H9 (cell line): Measurements from ENCODE around the gene IFT172. TPM values are rescaled to one million over a fixed set of nuclear protein-coding genes. Genes with fewer than 3 reads are reported as not detected.

Experiments
- DNase-seq: peaks from one replicate; pipeline ENCODE4 v3.0.0-alpha.2; 2017
- H2AFZ ChIP-seq: one replicate; pipeline ENCODE4 v1.6.1; 2013; ENCODE audit warnings: mild to moderate bottlenecking, low read length, control low read depth, moderate library complexity
- H2AK5ac ChIP-seq: 2 replicates; pipeline ENCODE4 v1.6.1; 2013; ENCODE audit warnings: low read length, control low read depth, mixed read lengths; ENCODE audit not compliant: insufficient read length
- H2BK120ac ChIP-seq: one replicate; pipeline ENCODE4 v1.6.1; 2013; ENCODE audit warnings: low read depth, mild to moderate bottlenecking, low read length, control low read depth, inconsistent platforms; ENCODE audit not compliant: poor library complexity, severe bottlenecking
- H2BK12ac ChIP-seq: 2 replicates; pipeline ENCODE4 v1.6.1; 2013; ENCODE audit warnings: low read length, control low read depth, mixed read lengths, low read depth; ENCODE audit not compliant: insufficient read length
- H2BK15ac ChIP-seq: 2 replicates; pipeline ENCODE4 v1.6.1; 2013; ENCODE audit warnings: low read depth, low read length, control low read depth
- H2BK20ac ChIP-seq: one replicate; pipeline ENCODE4 v1.6.1; 2013; ENCODE audit warnings: low read depth, mild to moderate bottlenecking, low read length, control low read depth, inconsistent platforms; ENCODE audit not compliant: poor library complexity, severe bottlenecking
- H2BK5ac ChIP-seq: 2 replicates; pipeline ENCODE4 v1.6.1; 2013; ENCODE audit warnings: low read length, control low read depth, mixed read lengths; ENCODE audit not compliant: insufficient read length
- H3K14ac ChIP-seq: 2 replicates; pipeline ENCODE4 v1.6.1; 2013; ENCODE audit warnings: low read length, control low read depth; ENCODE audit not compliant: insufficient read depth
- H3K18ac ChIP-seq: 2 replicates; pipeline ENCODE4 v1.6.1; 2013; ENCODE audit warnings: low read depth, mild to moderate bottlenecking, mixed read lengths, low read length, control low read depth; ENCODE audit not compliant: insufficient read length
- H3K23ac ChIP-seq: 2 replicates; pipeline ENCODE4 v1.6.1; 2013; ENCODE audit warnings: low read length, control low read depth, mixed read lengths, low read depth; ENCODE audit not compliant: insufficient read length
- H3K23me2 ChIP-seq: 2 replicates; pipeline ENCODE4 v1.6.1; 2013; ENCODE audit warnings: low read depth, mild to moderate bottlenecking, mixed read lengths, low read length, control low read depth; ENCODE audit not compliant: insufficient read length, poor library complexity, severe bottlenecking
- H3K27ac ChIP-seq: 2 replicates; pipeline ENCODE4 v1.5.1; 2013; ENCODE audit warnings: low read length, control low read depth, mixed read lengths, low read depth; ENCODE audit not compliant: insufficient read length
- H3K27me3 ChIP-seq: 2 replicates; pipeline ENCODE4 v1.6.1; 2013; ENCODE audit warnings: low read length, control low read depth, inconsistent platforms; ENCODE audit not compliant: insufficient read depth
- H3K4ac ChIP-seq: 2 replicates; pipeline ENCODE4 v1.6.1; 2013; ENCODE audit warnings: low read depth, mild to moderate bottlenecking, control low read depth, inconsistent platforms, low read length, moderate library complexity
- H3K4me1 ChIP-seq: 2 replicates; pipeline ENCODE4 v1.6.1; 2013; ENCODE audit warnings: low read length, control low read depth, inconsistent platforms; ENCODE audit not compliant: insufficient read depth
- H3K4me2 ChIP-seq: 2 replicates; pipeline ENCODE4 v1.6.1; 2013; ENCODE audit warnings: low read length, control low read depth, mixed read lengths; ENCODE audit not compliant: insufficient read length, insufficient read depth
- H3K56ac ChIP-seq: 2 replicates; pipeline ENCODE4 v1.6.1; 2013; ENCODE audit warnings: low read depth, mild to moderate bottlenecking, mixed read lengths, low read length, control low read depth; ENCODE audit not compliant: insufficient read length
- H3K79me1 ChIP-seq: 2 replicates; pipeline ENCODE4 v1.6.1; 2013; ENCODE audit warnings: low read depth, mild to moderate bottlenecking, moderate library complexity, low read length, control low read depth, inconsistent platforms; ENCODE audit not compliant: insufficient read depth, poor library complexity, severe bottlenecking
- H3K79me2 ChIP-seq: 2 replicates; pipeline ENCODE4 v1.6.1; 2013; ENCODE audit warnings: low read length, control low read depth, inconsistent platforms; ENCODE audit not compliant: insufficient read depth
- H3K9ac ChIP-seq: 2 replicates; pipeline ENCODE4 v1.6.1; 2013; ENCODE audit warnings: low read length, control low read depth, mixed read lengths; ENCODE audit not compliant: insufficient read length; ENCODE audit errors: extremely low read depth
- H3K9me3 ChIP-seq: one replicate; pipeline ENCODE4 v1.6.1; 2013; ENCODE audit warnings: low read depth, low read length, inconsistent platforms; ENCODE audit not compliant: control insufficient read depth
- H3T11ph ChIP-seq: one replicate; pipeline ENCODE4 v1.6.1; 2013; ENCODE audit warnings: mild to moderate bottlenecking, low read length, control low read depth, inconsistent platforms
- H4K20me1 ChIP-seq: one replicate; pipeline ENCODE4 v1.6.1; 2013; ENCODE audit not compliant: control insufficient read depth, insufficient read length, insufficient read depth
- H4K5ac ChIP-seq: 2 replicates; pipeline ENCODE4 v1.6.1; 2013; ENCODE audit warnings: low read depth, mild to moderate bottlenecking, mixed read lengths, low read length, control low read depth; ENCODE audit not compliant: insufficient read length
- H4K8ac ChIP-seq: replicated peaks from 2 replicates; pipeline ENCODE4 v1.6.1; 2013; ENCODE audit warnings: low read length, control low read depth, mixed read lengths, low read depth; ENCODE audit not compliant: insufficient read length
- H4K91ac ChIP-seq: 2 replicates; pipeline ENCODE4 v1.6.1; 2013; ENCODE audit warnings: low read depth, mild to moderate bottlenecking, moderate library complexity, mixed read lengths, low read length, control low read depth; ENCODE audit not compliant: insufficient read length
- H3K27ac Mint-ChIP-seq, 3 experiments: 2 replicates in 2 of 3; 3 replicates in 1 of 3; pipeline ENCODE4 v1.8.0; 2020 to 2021; ENCODE audit warnings: mixed read lengths in 3 of 3, mild to moderate bottlenecking in 1 of 3, moderate library complexity in 1 of 3
- H3K27me3 Mint-ChIP-seq: 2 replicates; pipeline ENCODE4 v1.8.0; 2021; ENCODE audit warnings: low read depth, mild to moderate bottlenecking, moderate library complexity, mixed read lengths
- H3K36me3 Mint-ChIP-seq, 3 experiments: 2 replicates in 2 of 3; 3 replicates in 1 of 3; pipeline ENCODE4 v1.8.0; 2020 to 2021; ENCODE audit warnings: low read depth in 3 of 3, mixed read lengths in 3 of 3; ENCODE audit not compliant: insufficient read depth in 1 of 3
- H3K4me1 Mint-ChIP-seq, 2 experiments: 2 replicates each; pipeline ENCODE4 v1.8.0; 2020; ENCODE audit warnings: mixed read lengths in 2 of 2
- H3K4me3 Mint-ChIP-seq, 2 experiments: 2 replicates in 1 of 2; 3 replicates in 1 of 2; pipeline ENCODE4 v1.8.0; 2020 to 2021; ENCODE audit warnings: mild to moderate bottlenecking in 2 of 2, mixed read lengths in 2 of 2, moderate library complexity in 1 of 2
- H3K9me3 Mint-ChIP-seq, 2 experiments: 2 replicates in 1 of 2; 3 replicates in 1 of 2; pipeline ENCODE4 v1.8.0; 2020; ENCODE audit warnings: mild to moderate bottlenecking in 2 of 2, mixed read lengths in 2 of 2, moderate library complexity in 1 of 2
- CTCF ChIP-seq: fragments of 200-600 bp; sonication (generic); conservative IDR thresholded peaks from 3 replicates; pipeline ENCODE4 v1.8.0; 2021; ENCODE audit warnings: antibody characterized with exemption, mild to moderate bottlenecking
- WGBS: extraction: QIAGEN DNeasy Blood & Tissue Kit; methylation state at CpG from one replicate; pipeline ENCODE4 v1.1.7; 2013; ENCODE audit warnings: missing lambda C conversion rate, low lambda C conversion rate, mixed read lengths; ENCODE audit not compliant: insufficient read length; ENCODE audit errors: extremely low coverage; 5-methylcytosine and 5-hydroxymethylcytosine counted together
- total RNA-seq: library from RNA; stranded (reverse); gene quantifications from 2 replicates; pipeline ENCODE4 v1.2.1, GENCODE V29; 2021

Gene IFT172
- total RNA-seq, 1 experiment from 2014 or later, result 15.5 TPM

GRCh38 chr2:27453968-27454367 lies 35.6 kb downstream of the IFT172 start:
- no peak overlapping the region for H3K4me2 ChIP-seq
- no peak overlapping the region for H3K27ac ChIP-seq
- no peaks in the 10 kb centered on the region for H3K79me2 ChIP-seq
- H4K5ac ChIP-seq, result no peak overlapping the region
- no peak overlapping the region for H3K18ac ChIP-seq
- no peak overlapping the region for H2BK120ac ChIP-seq
- no peak overlapping the region for H3K56ac ChIP-seq
- H3T11ph ChIP-seq, result no peak overlapping the region
- H4K91ac ChIP-seq, result no peak overlapping the region
- no peak overlapping the region for H3K14ac ChIP-seq
- no peaks in the 10 kb centered on the region for H3K4me1 Mint-ChIP-seq
- no peak overlapping the region for H2BK20ac ChIP-seq
- H3K4ac ChIP-seq, result no peak overlapping the region
- no peak overlapping the region for H2BK5ac ChIP-seq
- H2AFZ ChIP-seq, result no peak overlapping the region
- no CpG with 5 or more reads among the region's 7 CpGs for WGBS
- no peaks in the 10 kb centered on the region for H3K9me3 ChIP-seq
- no peak overlapping the region for H2AK5ac ChIP-seq
- peaks cover 6 to 53% (median 21%) of the 10 kb centered on the region in 3 experiments; a peak in 6 of 7 replicates for H3K36me3 Mint-ChIP-seq
- no peaks in the 10 kb centered on the region for H3K27me3 Mint-ChIP-seq
- no peak overlapping the region for H3K4me3 Mint-ChIP-seq
- H3K23ac ChIP-seq, result no peak overlapping the region
- no peaks in the 10 kb centered on the region for H4K20me1 ChIP-seq
- no peaks in the 10 kb centered on the region for H3K79me1 ChIP-seq
- H2BK12ac ChIP-seq, result no peak overlapping the region
- no peaks in the 10 kb centered on the region for H3K9me3 Mint-ChIP-seq
- peak; percentile 33 for DNase-seq
- H3K27ac Mint-ChIP-seq, result peak overlapping the region in 1 of 3 experiments; percentile 45; a peak in 4 of 7 replicates
- H4K8ac ChIP-seq, result no peak overlapping the region
- H3K23me2 ChIP-seq, result no peaks in the 10 kb centered on the region
- H3K4me1 ChIP-seq, result no peaks in the 10 kb centered on the region
- H2BK15ac ChIP-seq, result no peak overlapping the region
- peak; percentile 34; the same call in 1 of the 3 replicates for TF ChIP-seq CTCF
- no peak overlapping the region for H3K9ac ChIP-seq
- no peaks in the 10 kb centered on the region for H3K27me3 ChIP-seq
